CD4-positive, alpha-beta memory T cell (primary cell): Measurements from ENCODE around the gene DGKZ. TPM values are rescaled to one million over a fixed set of nuclear protein-coding genes. Genes with fewer than 3 reads are reported as not detected.
A peak's percentile ranks its signal among the peaks of the same experiment; 100 is the strongest.

Experiments used
- CTCF ChIA-PET: fragments of 350-600 bp; sonication (Branson Sonifier 250); formaldehyde crosslinking; loops from one replicate; lab custom pipeline; 2021; ENCODE audit warnings: inconsistent platforms; ENCODE audit not compliant: partially characterized antibody; lab: Charles Lee
- POLR2A ChIA-PET: fragments of 350-600 bp; sonication (Branson Sonifier 250); formaldehyde crosslinking; loops from one replicate; lab custom pipeline; 2021; ENCODE audit not compliant: partially characterized antibody; lab: Charles Lee
- DNase-seq, 5 donors: peaks; one replicate each; pipeline versions ENCODE4 v3.0.0 to v3.0.0-alpha.2; 2020 to 2022; ENCODE audit warnings: mixed read lengths in 1 of 5
- H3K27ac ChIP-seq: one replicate; pipeline ENCODE4 v1.7.0; 2013; ENCODE audit warnings: low read depth, low read length
- H3K27me3 ChIP-seq: 2 replicates; pipeline ENCODE4 v1.7.0; 2013; ENCODE audit warnings: mild to moderate bottlenecking, low read length, moderate library complexity; ENCODE audit not compliant: insufficient read depth
- H3K36me3 ChIP-seq: 2 replicates; pipeline ENCODE4 v1.7.0; 2013; ENCODE audit warnings: mild to moderate bottlenecking, low read length, moderate library complexity; ENCODE audit not compliant: insufficient read depth
- H3K4me1 ChIP-seq: 2 replicates; pipeline ENCODE4 v1.7.0; 2013; ENCODE audit warnings: mild to moderate bottlenecking, low read length, moderate library complexity; ENCODE audit not compliant: insufficient read depth
- H3K4me3 ChIP-seq, 2 donors: one replicate each; pipeline ENCODE4 v1.7.0; 2013; ENCODE audit warnings: low read length in 2 of 2, mild to moderate bottlenecking in 1 of 2
- H3K9me3 ChIP-seq, 2 donors: one replicate each; pipeline ENCODE4 v1.7.0; 2013; ENCODE audit warnings: low read length in 2 of 2, control low read depth in 1 of 2; ENCODE audit not compliant: control insufficient read depth in 1 of 2
- H3K27ac Mint-ChIP-seq, 7 donors: one replicate each; pipeline ENCODE4 v1.8.0; 2020 to 2021; ENCODE audit warnings: mixed read lengths in 7 of 7, mild to moderate bottlenecking in 6 of 7, inconsistent platforms in 3 of 7, moderate library complexity in 3 of 7
- H3K27me3 Mint-ChIP-seq, 2 donors: one replicate each; pipeline ENCODE4 v1.8.0; 2020 to 2021; ENCODE audit warnings: mixed read lengths in 2 of 2
- H3K36me3 Mint-ChIP-seq, 2 donors: one replicate each; pipeline ENCODE4 v1.8.0; 2020 to 2021; ENCODE audit warnings: mixed read lengths in 2 of 2, inconsistent platforms in 1 of 2, mild to moderate bottlenecking in 1 of 2
- H3K4me1 Mint-ChIP-seq, 4 donors: one replicate each; pipeline ENCODE4 v1.8.0; 2020 to 2021; ENCODE audit warnings: mixed read lengths in 4 of 4, mild to moderate bottlenecking in 1 of 4
- H3K4me3 Mint-ChIP-seq, 8 donors: one replicate each; pipeline ENCODE4 v1.8.0; 2020 to 2021; ENCODE audit warnings: mixed read lengths in 8 of 8, mild to moderate bottlenecking in 7 of 8, moderate library complexity in 6 of 8, inconsistent platforms in 3 of 8
- H3K9me3 Mint-ChIP-seq, 8 donors: one replicate each; pipeline ENCODE4 v1.8.0; 2020 to 2021; ENCODE audit warnings: mixed read lengths in 8 of 8, mild to moderate bottlenecking in 5 of 8, inconsistent platforms in 3 of 8, moderate library complexity in 1 of 8
- intact Hi-C: fragments of 100-400 bp; cut with micrococcal nuclease; formaldehyde crosslinking; loops from one replicate; pipeline ENCODE4 v1.15.1; 2023
- polyA plus RNA-seq, 2 donors: library from polyadenylated mRNA; unstranded; fragments of 300-500 nt; fragmentation: Illumina TruSeq; gene quantifications; one replicate each; pipeline ENCODE4 v1.2.3, GENCODE V29; 2021
- total RNA-seq, 2 experiments: library from RNA; stranded (reverse); gene quantifications; one replicate each; pipeline ENCODE4 v1.2.3, GENCODE V29; 2021

DGKZ gene
- total and polyA plus RNA-seq, 4 experiments from 2014 or later, result 34.8 to 235 (median 154) TPM

DNA sequence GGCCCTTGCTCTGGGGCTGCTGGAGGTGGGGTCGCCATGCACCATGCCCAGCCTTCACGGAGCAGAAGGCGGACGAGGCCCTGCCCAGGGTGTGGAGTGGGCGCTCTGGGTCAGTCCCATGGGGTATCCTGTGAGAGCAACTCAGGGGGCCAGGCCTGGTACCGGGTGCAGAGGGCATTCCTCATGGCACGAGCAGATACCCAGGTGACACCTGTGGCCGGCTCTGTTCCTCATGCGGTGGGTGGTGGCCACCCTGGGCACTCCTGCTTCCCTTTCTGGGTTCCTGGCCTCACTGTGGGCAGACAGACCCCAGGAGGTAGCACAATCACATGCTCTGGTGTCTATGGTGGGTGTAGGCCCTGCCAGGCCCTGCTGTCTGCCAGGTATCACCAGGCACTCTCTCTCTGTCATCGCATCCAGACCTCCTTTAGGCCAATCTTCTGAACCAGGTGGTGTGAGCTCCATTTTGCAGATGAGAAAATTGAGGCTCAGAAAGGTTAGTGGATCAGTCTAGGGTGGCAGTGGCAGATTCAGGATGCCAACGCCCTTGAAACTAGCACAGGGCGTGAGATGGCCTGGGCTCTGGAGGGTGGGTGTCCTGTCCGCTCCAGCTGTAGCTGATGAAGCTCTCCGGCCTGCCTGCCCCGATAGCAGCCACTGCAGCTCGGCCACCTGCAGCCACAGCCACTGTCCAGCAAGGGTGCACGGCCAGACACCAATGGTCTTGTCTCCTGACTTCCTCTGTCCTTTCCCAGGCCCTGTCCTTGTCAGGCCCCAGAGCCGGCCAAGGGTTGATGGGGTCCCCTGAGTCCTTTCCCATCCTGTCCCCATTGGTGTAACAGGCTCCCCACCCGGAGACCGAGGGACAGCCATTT lies 15.1 kb downstream of the DGKZ start:
- POLR2A ChIA-PET, result interaction anchor here (2.0 to 19.9 kb wide), 3 partner anchors 12 to 30 kb away, joined by 8 to 334 read pairs (median 9); partner anchors contain the start of gene DGKZ
- peak in 1 of 5 donors; percentile 21 for DNase-seq
- Histone ChIP-seq H3K4me3 (no peak overlapping the region), H3K36me3 (peaks cover 16% of the 10 kb centered on the region), H3K9me3 (no peaks in the 10 kb centered on the region), H3K27ac (peak overlapping the region; percentile 57), H3K4me1 (peaks cover 86% of the 10 kb centered on the region), H3K27me3 (no peaks in the 10 kb centered on the region)
- Mint-ChIP-seq H3K4me3 (peak overlapping the region in 7 of 8 donors; percentile 40 to 85 (median 57)), H3K27me3 (no peaks in the 10 kb centered on the region), H3K9me3 (no peaks in the 10 kb centered on the region), H3K27ac (peak overlapping the region; percentile 48 to 91 (median 70)), H3K4me1 (peaks cover 30 to 82% (median 58%) of the 10 kb centered on the region in 4 donors), H3K36me3 (peaks cover 0 to 29% of the 10 kb centered on the region in 2 donors)
- intact Hi-C loops, result no loop called here
- CTCF ChIA-PET, result interaction anchor here (0.9 to 15.2 kb wide), 2 partner anchors 12 to 123 kb away, joined by 4 to 469 read pairs; partner anchors contain the start of gene DGKZ

GRCh38 chr11:46363031-46363407 lies 15.8 kb downstream of the DGKZ start:
- H3K36me3 Mint-ChIP-seq, result peaks cover 0 to 29% of the 10 kb centered on the region in 2 donors
- ChIA-PET CTCF (interaction anchor here (15.2 kb wide), 1 partner anchor 13 kb away, joined by 469 read pairs; the partner anchor contains the start of gene DGKZ), POLR2A (interaction anchor here (2.0 to 19.9 kb wide), 3 partner anchors 12 to 30 kb away, joined by 8 to 334 read pairs (median 9); partner anchors contain the start of gene DGKZ)
- Histone ChIP-seq H3K27me3 (no peaks in the 10 kb centered on the region), H3K4me3 (no peak overlapping the region), H3K9me3 (no peaks in the 10 kb centered on the region), H3K36me3 (peaks cover 19% of the 10 kb centered on the region), H3K4me1 (peaks cover 84% of the 10 kb centered on the region), H3K27ac (peak overlapping the region; percentile 57)
- H3K9me3 Mint-ChIP-seq, result no peaks in the 10 kb centered on the region
- DNase-seq, result peak in 1 of 5 donors; percentile 19
- H3K27ac Mint-ChIP-seq, result peak overlapping the region; percentile 25 to 88 (median 68)
- peaks cover 29 to 81% (median 55%) of the 10 kb centered on the region in 4 donors for H3K4me1 Mint-ChIP-seq
- intact Hi-C loops, result no loop called here
- no peaks in the 10 kb centered on the region for H3K27me3 Mint-ChIP-seq
- peak overlapping the region in 5 of 8 donors; percentile 17 to 62 (median 57) for H3K4me3 Mint-ChIP-seq

DNA sequence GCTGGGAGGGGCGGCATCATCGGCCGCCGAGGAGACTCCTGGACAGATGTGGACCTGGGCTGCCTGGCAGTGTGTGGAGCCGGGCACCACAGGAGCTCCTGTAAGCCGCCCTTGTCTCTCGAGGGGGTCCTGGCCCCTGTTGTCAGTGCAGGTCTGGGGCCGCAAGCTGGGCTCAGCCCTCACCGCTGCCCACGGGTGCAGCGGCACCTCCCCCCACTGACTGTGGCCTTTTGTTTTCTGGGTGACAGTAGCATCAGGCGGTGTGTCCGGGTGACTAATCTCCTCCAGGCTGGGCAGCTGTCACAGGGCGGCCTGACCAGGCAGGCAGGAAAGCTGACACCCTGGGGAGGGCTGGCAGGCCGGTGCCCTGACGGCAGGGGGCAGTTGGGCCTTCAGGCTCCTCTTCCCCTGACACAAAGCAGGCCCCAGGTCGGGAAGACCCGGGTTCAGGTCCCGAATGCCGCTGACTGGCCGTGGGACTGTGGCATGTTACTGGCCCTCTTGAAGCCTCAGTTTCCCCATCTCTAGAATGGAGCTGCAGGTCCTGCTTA lies 16.3 kb downstream of the DGKZ start:
- Histone ChIP-seq H3K4me3 (no peak overlapping the region), H3K27ac (no peak overlapping the region), H3K4me1 (peaks cover 82% of the 10 kb centered on the region), H3K36me3 (peaks cover 24% of the 10 kb centered on the region), H3K9me3 (no peaks in the 10 kb centered on the region), H3K27me3 (no peaks in the 10 kb centered on the region)
- Mint-ChIP-seq H3K9me3 (no peaks in the 10 kb centered on the region), H3K4me1 (peaks cover 27 to 82% (median 55%) of the 10 kb centered on the region in 4 donors), H3K4me3 (peak overlapping the region in 1 of 8 donors; percentile 21), H3K36me3 (peaks cover 3 to 32% of the 10 kb centered on the region in 2 donors), H3K27ac (peak overlapping the region in 2 of 7 donors; percentile 25 to 68), H3K27me3 (no peaks in the 10 kb centered on the region)
- CTCF ChIA-PET, result interaction anchor here (15.2 kb wide), 1 partner anchor 13 kb away, joined by 469 read pairs; the partner anchor contains the start of gene DGKZ
- peak in 1 of 5 donors; percentile 34 for DNase-seq
- POLR2A ChIA-PET, result interaction anchor here (19.9 kb wide), 1 partner anchor 13 kb away, joined by 334 read pairs; the partner anchor contains the start of gene DGKZ
- intact Hi-C loops, result no loop called here

GRCh38 chr11:46364056-46364455 lies 16.8 kb downstream of the DGKZ start:
- Histone ChIP-seq H3K4me3 (no peak overlapping the region), H3K27me3 (no peaks in the 10 kb centered on the region), H3K36me3 (peaks cover 29% of the 10 kb centered on the region), H3K4me1 (peaks cover 82% of the 10 kb centered on the region), H3K27ac (no peak overlapping the region), H3K9me3 (no peaks in the 10 kb centered on the region)
- peak overlapping the region in 4 of 8 donors; percentile 4 to 46 (median 20) for H3K4me3 Mint-ChIP-seq
- peaks cover 5 to 35% of the 10 kb centered on the region in 2 donors for H3K36me3 Mint-ChIP-seq
- ChIA-PET POLR2A (interaction anchor here (19.9 kb wide), 1 partner anchor 13 kb away, joined by 334 read pairs; the partner anchor contains the start of gene DGKZ), CTCF (interaction anchor here (15.2 kb wide), 1 partner anchor 14 kb away, joined by 469 read pairs; the partner anchor contains the start of gene DGKZ)
- peak overlapping the region in 6 of 7 donors; percentile 36 to 69 (median 50) for H3K27ac Mint-ChIP-seq
- H3K27me3 Mint-ChIP-seq, result no peaks in the 10 kb centered on the region
- intact Hi-C loops, result no loop called here
- H3K9me3 Mint-ChIP-seq, result no peaks in the 10 kb centered on the region
- H3K4me1 Mint-ChIP-seq, result peaks cover 27 to 81% (median 54%) of the 10 kb centered on the region in 4 donors
- DNase-seq, result peak in 1 of 5 donors; percentile 3

- Histone ChIP-seq H3K9me3 (no peaks in the 10 kb centered on the region), H3K27ac (no peak overlapping the region), H3K36me3 (peaks cover 37% of the 10 kb centered on the region), H3K4me1 (peaks cover 81% of the 10 kb centered on the region), H3K4me3 (no peak overlapping the region), H3K27me3 (no peaks in the 10 kb centered on the region)
- peaks cover 29 to 79% (median 56%) of the 10 kb centered on the region in 4 donors for H3K4me1 Mint-ChIP-seq
- H3K9me3 Mint-ChIP-seq, result no peaks in the 10 kb centered on the region
- CTCF ChIA-PET, result interaction anchor here (0.7 to 15.2 kb wide), 4 partner anchors 14 to 126 kb away, joined by 3 to 469 read pairs (median 5); partner anchors contain the start of gene DGKZ
- peak overlapping the region; percentile 36 to 86 (median 54) for H3K27ac Mint-ChIP-seq
- POLR2A ChIA-PET, result interaction anchor here (19.9 kb wide), 1 partner anchor 14 kb away, joined by 334 read pairs; the partner anchor contains the start of gene DGKZ
- peak in 1 of 5 donors; percentile 0 for DNase-seq
- peak overlapping the region in 1 of 8 donors; percentile 20 for H3K4me3 Mint-ChIP-seq
- H3K27me3 Mint-ChIP-seq, result no peaks in the 10 kb centered on the region
- intact Hi-C loops, result loop anchor here (5.0 kb wide), 1 partner anchor 57 kb away; no protein-coding TSS in a partner anchor
- H3K36me3 Mint-ChIP-seq, result peaks cover 10 to 42% of the 10 kb centered on the region in 2 donors
These were observed 17.5 kb downstream of the DGKZ start for GRCh38 chr11:46364791-46365190.

GRCh38 chr11:46366260-46366659 lies 19.0 kb downstream of the DGKZ start:
- H3K9me3 ChIP-seq, result no peaks in the 10 kb centered on the region
- no peak overlapping the region for H3K4me3 Mint-ChIP-seq
- peaks cover 66% of the 10 kb centered on the region for H3K4me1 ChIP-seq
- H3K27me3 ChIP-seq, result no peaks in the 10 kb centered on the region
- peaks cover 44% of the 10 kb centered on the region for H3K36me3 ChIP-seq
- DNase-seq, result no peak
- CTCF ChIA-PET, result interaction anchor here (0.7 to 15.2 kb wide), 4 partner anchors 16 to 128 kb away, joined by 3 to 469 read pairs (median 4); partner anchors contain the start of gene DGKZ
- H3K4me1 Mint-ChIP-seq, result peaks cover 22 to 65% (median 46%) of the 10 kb centered on the region in 4 donors
- H3K27ac ChIP-seq, result no peak overlapping the region
- intact Hi-C loops, result loop anchor here (5.0 kb wide), 1 partner anchor 59 kb away; no protein-coding TSS in a partner anchor
- peaks cover 15 to 48% of the 10 kb centered on the region in 2 donors for H3K36me3 Mint-ChIP-seq
- no peak overlapping the region for H3K4me3 ChIP-seq
- H3K9me3 Mint-ChIP-seq, result no peaks in the 10 kb centered on the region
- POLR2A ChIA-PET, result interaction anchor here (0.8 to 19.9 kb wide), 3 partner anchors 15 to 51 kb away, joined by 3 to 334 read pairs (median 5); partner anchors contain the start of genes DGKZ and MDK
- H3K27ac Mint-ChIP-seq, result peak overlapping the region in 1 of 7 donors; percentile 12
- no peaks in the 10 kb centered on the region for H3K27me3 Mint-ChIP-seq
